HepG2 (cell line): ENCODE measurements around the gene CAPN7. TPM values are rescaled to one million over a fixed set of nuclear protein-coding genes. Genes with fewer than 3 reads are reported as not detected.

Experiments
- FOXO1 ChIP-seq: sonication (generic); formaldehyde crosslinking; IDR thresholded peaks from 2 replicates; pipeline ENCODE4 v1.4.0; 2020; ENCODE audit warnings: missing genetic modification reagents
- MNT ChIP-seq: fragments of 450-650 bp; IDR thresholded peaks from 2 replicates; pipeline ENCODE4 v1.6.1; 2016
- NCOA5 ChIP-seq: sonication (generic); formaldehyde crosslinking; IDR thresholded peaks from 2 replicates; pipeline ENCODE4 v1.4.0; 2020; ENCODE audit warnings: missing genetic modification reagents
- NR0B2 ChIP-seq: sonication (generic); formaldehyde crosslinking; IDR thresholded peaks from 2 replicates; pipeline ENCODE4 v1.4.0; 2020; ENCODE audit warnings: mild to moderate bottlenecking, missing genetic modification reagents
- SIX1 ChIP-seq: sonication (generic); formaldehyde crosslinking; IDR thresholded peaks from 2 replicates; pipeline ENCODE4 v1.4.0; 2020; ENCODE audit warnings: missing genetic modification reagents, borderline replicate concordance
- TBX3 ChIP-seq: fragments of 450-650 bp; IDR thresholded peaks from 2 replicates; pipeline ENCODE4 v1.6.1; 2017; ENCODE audit warnings: antibody characterized with exemption, mild to moderate bottlenecking, inconsistent platforms, borderline replicate concordance
- ZNF414 ChIP-seq: sonication (generic); formaldehyde crosslinking; IDR thresholded peaks from 2 replicates; pipeline ENCODE4 v1.5.0; 2020; ENCODE audit warnings: missing genetic modification reagents
- polyA plus RNA-seq, 8 experiments: library from polyadenylated mRNA; depleted of rRNA in 3 of 8; stranded (reverse) in 7 of 8; unstranded in 1 of 8; fragments of >200 nt; fragmentation: Illumina TruSeq in 4 of 8; extraction: Trizol in 4 of 8; gene quantifications; 2 replicates each; pipeline versions ENCODE4 v1.2.1 to v1.2.3, GENCODE V29; 2011 to 2016; ENCODE audit warnings: low read depth in 4 of 8, missing spikeins in 1 of 8, mixed read lengths in 1 of 8; ENCODE audit not compliant: insufficient read depth in 1 of 8
- total RNA-seq, 5 experiments: library from RNA; depleted of rRNA; stranded (reverse); fragments of >200 nt; fragmentation: Illumina TruSeq; extraction: Trizol; gene quantifications; 2 replicates each; pipeline ENCODE4 v1.2.3, GENCODE V29; 2016; ENCODE audit warnings: low read depth in 1 of 5
- TF ChIP-seq, protein P1 (sequence below): fragments of 450-650 bp; IDR thresholded peaks from 2 replicates; pipeline ENCODE4 v1.6.1; 2017; ENCODE audit warnings: mild to moderate bottlenecking
- TF ChIP-seq, protein P2 (sequence below): sonication (generic); formaldehyde crosslinking; IDR thresholded peaks from 2 replicates; pipeline ENCODE4 v1.8.0; 2022; ENCODE audit warnings: mild to moderate bottlenecking, missing genetic modification reagents

CAPN7 gene
- total and polyA plus RNA-seq, 2 of the 13 experiments (the other 11 are each of a cell fraction or from before 2014, with no cell fraction given): 16.7 to 36.8 TPM

GRCh38 chr3:15255215-15255614 lies 49.2 kb downstream of the CAPN7 start (continued):
- TF ChIP-seq, protein P1, sequence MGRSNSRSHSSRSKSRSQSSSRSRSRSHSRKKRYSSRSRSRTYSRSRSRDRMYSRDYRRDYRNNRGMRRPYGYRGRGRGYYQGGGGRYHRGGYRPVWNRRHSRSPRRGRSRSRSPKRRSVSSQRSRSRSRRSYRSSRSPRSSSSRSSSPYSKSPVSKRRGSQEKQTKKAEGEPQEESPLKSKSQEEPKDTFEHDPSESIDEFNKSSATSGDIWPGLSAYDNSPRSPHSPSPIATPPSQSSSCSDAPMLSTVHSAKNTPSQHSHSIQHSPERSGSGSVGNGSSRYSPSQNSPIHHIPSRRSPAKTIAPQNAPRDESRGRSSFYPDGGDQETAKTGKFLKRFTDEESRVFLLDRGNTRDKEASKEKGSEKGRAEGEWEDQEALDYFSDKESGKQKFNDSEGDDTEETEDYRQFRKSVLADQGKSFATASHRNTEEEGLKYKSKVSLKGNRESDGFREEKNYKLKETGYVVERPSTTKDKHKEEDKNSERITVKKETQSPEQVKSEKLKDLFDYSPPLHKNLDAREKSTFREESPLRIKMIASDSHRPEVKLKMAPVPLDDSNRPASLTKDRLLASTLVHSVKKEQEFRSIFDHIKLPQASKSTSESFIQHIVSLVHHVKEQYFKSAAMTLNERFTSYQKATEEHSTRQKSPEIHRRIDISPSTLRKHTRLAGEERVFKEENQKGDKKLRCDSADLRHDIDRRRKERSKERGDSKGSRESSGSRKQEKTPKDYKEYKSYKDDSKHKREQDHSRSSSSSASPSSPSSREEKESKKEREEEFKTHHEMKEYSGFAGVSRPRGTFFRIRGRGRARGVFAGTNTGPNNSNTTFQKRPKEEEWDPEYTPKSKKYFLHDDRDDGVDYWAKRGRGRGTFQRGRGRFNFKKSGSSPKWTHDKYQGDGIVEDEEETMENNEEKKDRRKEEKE: no peak
- TF ChIP-seq, protein P2, sequence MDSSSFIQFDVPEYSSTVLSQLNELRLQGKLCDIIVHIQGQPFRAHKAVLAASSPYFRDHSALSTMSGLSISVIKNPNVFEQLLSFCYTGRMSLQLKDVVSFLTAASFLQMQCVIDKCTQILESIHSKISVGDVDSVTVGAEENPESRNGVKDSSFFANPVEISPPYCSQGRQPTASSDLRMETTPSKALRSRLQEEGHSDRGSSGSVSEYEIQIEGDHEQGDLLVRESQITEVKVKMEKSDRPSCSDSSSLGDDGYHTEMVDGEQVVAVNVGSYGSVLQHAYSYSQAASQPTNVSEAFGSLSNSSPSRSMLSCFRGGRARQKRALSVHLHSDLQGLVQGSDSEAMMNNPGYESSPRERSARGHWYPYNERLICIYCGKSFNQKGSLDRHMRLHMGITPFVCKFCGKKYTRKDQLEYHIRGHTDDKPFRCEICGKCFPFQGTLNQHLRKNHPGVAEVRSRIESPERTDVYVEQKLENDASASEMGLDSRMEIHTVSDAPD (CRISPR knock-in tag): no peak
- TF ChIP-seq MNT (no peak), FOXO1 (no peak), NR0B2 (CRISPR knock-in tag) (no peak), NCOA5 (CRISPR knock-in tag) (no peak), SIX1 (no peak), ZNF414 (CRISPR knock-in tag) (no peak), TBX3 (no peak)
